HepG2 (cell line): ENCODE measurements around the gene MAPK6. TPM values are rescaled to one million over a fixed set of nuclear protein-coding genes. Genes with fewer than 3 reads are reported as not detected.

Experiments used
- ATF6 ChIP-seq: sonication (generic); formaldehyde crosslinking; conservative IDR thresholded peaks from 2 replicates; pipeline ENCODE4 v1.4.0; 2020; ENCODE audit warnings: missing genetic modification reagents
- BCLAF1 ChIP-seq: fragments of 450-650 bp; IDR thresholded peaks from 2 replicates; pipeline ENCODE4 v1.6.1; 2017; ENCODE audit warnings: mild to moderate bottlenecking
- FOXC1 ChIP-seq: sonication (generic); formaldehyde crosslinking; IDR thresholded peaks from 2 replicates; pipeline ENCODE4 v1.8.0; 2022; ENCODE audit warnings: mild to moderate bottlenecking, missing genetic modification reagents, borderline replicate concordance
- GZF1 ChIP-seq: sonication (generic); formaldehyde crosslinking; IDR thresholded peaks from 2 replicates; pipeline ENCODE4 v1.5.1; 2020; ENCODE audit warnings: mild to moderate bottlenecking, missing genetic modification reagents
- ISX ChIP-seq: sonication (generic); formaldehyde crosslinking; conservative IDR thresholded peaks from 2 replicates; pipeline ENCODE4 v1.5.0; 2020; ENCODE audit warnings: missing genetic modification reagents
- KDM6A ChIP-seq: IDR thresholded peaks from 2 replicates; pipeline ENCODE4 v1.6.1; 2016; ENCODE audit warnings: low read depth
- KLF12 ChIP-seq: sonication (generic); formaldehyde crosslinking; IDR thresholded peaks from 2 replicates; pipeline ENCODE4 v1.4.0; 2020; ENCODE audit warnings: missing genetic modification reagents, borderline replicate concordance
- LCORL ChIP-seq, 2 experiments: fragments of 450-650 bp in 1 of 2; sonication (generic) in 1 of 2; formaldehyde crosslinking in 1 of 2; IDR thresholded peaks; 2 replicates each; pipeline versions ENCODE4 v1.5.0 to v1.6.1; 2017 to 2020; ENCODE audit warnings: antibody characterized with exemption in 1 of 2, missing genetic modification reagents in 1 of 2
- MIXL1 ChIP-seq: IDR thresholded peaks from 2 replicates; pipeline ENCODE4 v1.6.1; 2016
- MNT ChIP-seq: fragments of 450-650 bp; IDR thresholded peaks from 2 replicates; pipeline ENCODE4 v1.6.1; 2016
- NFKBIZ ChIP-seq: IDR thresholded peaks from 2 replicates; pipeline ENCODE4 v1.6.1; 2018; ENCODE audit warnings: missing genetic modification reagents, missing compliant biosample characterization
- NR0B2 ChIP-seq: sonication (generic); formaldehyde crosslinking; IDR thresholded peaks from 2 replicates; pipeline ENCODE4 v1.4.0; 2020; ENCODE audit warnings: mild to moderate bottlenecking, missing genetic modification reagents
- SETDB1 ChIP-seq: sonication (generic); formaldehyde crosslinking; IDR thresholded peaks from 2 replicates; pipeline ENCODE4 v1.5.1; 2020; ENCODE audit warnings: missing genetic modification reagents, mild to moderate bottlenecking, borderline replicate concordance
- SMAD3 ChIP-seq: sonication (generic); formaldehyde crosslinking; IDR thresholded peaks from 2 replicates; pipeline ENCODE4 v1.4.0; 2020; ENCODE audit warnings: missing genetic modification reagents
- TRIM22 ChIP-seq: fragments of 450-650 bp; IDR thresholded peaks from 2 replicates; pipeline ENCODE4 v1.6.1; 2017
- ZFP36L1 ChIP-seq: sonication (generic); formaldehyde crosslinking; IDR thresholded peaks from 2 replicates; pipeline ENCODE4 v1.8.0; 2022; ENCODE audit warnings: mild to moderate bottlenecking, missing genetic modification reagents, moderate library complexity
- ZNF550 ChIP-seq: sonication (generic); formaldehyde crosslinking; IDR thresholded peaks from 2 replicates; pipeline ENCODE4 v1.4.0; 2020; ENCODE audit warnings: mild to moderate bottlenecking, missing genetic modification reagents, borderline replicate concordance
- ZNF557 ChIP-seq: sonication (generic); formaldehyde crosslinking; IDR thresholded peaks from 2 replicates; pipeline ENCODE4 v1.4.0; 2020; ENCODE audit warnings: missing genetic modification reagents
- ZNF567 ChIP-seq: sonication (generic); formaldehyde crosslinking; IDR thresholded peaks from 2 replicates; pipeline ENCODE4 v1.8.1; 2023; ENCODE audit warnings: mild to moderate bottlenecking, missing genetic modification reagents, borderline replicate concordance
- ZNF652 ChIP-seq: IDR thresholded peaks from 2 replicates; pipeline ENCODE4 v1.6.1; 2016; ENCODE audit warnings: low read depth, borderline replicate concordance
- ZNF749 ChIP-seq: sonication (generic); formaldehyde crosslinking; IDR thresholded peaks from 2 replicates; pipeline ENCODE4 v1.8.0; 2022; ENCODE audit warnings: mild to moderate bottlenecking, missing genetic modification reagents, moderate library complexity, borderline replicate concordance
- ZZZ3 ChIP-seq: sonication (generic); formaldehyde crosslinking; IDR thresholded peaks from 2 replicates; pipeline ENCODE4 v1.4.0; 2020; ENCODE audit warnings: missing genetic modification reagents, mild to moderate bottlenecking, borderline replicate concordance
- polyA plus RNA-seq, 8 experiments: library from polyadenylated mRNA; depleted of rRNA in 3 of 8; stranded (reverse) in 7 of 8; unstranded in 1 of 8; fragments of >200 nt; fragmentation: Illumina TruSeq in 4 of 8; extraction: Trizol in 4 of 8; gene quantifications; 2 replicates each; pipeline versions ENCODE4 v1.2.1 to v1.2.3, GENCODE V29; 2011 to 2016; ENCODE audit warnings: low read depth in 4 of 8, missing spikeins in 1 of 8, mixed read lengths in 1 of 8; ENCODE audit not compliant: insufficient read depth in 1 of 8
- total RNA-seq, 5 experiments: library from RNA; depleted of rRNA; stranded (reverse); fragments of >200 nt; fragmentation: Illumina TruSeq; extraction: Trizol; gene quantifications; 2 replicates each; pipeline ENCODE4 v1.2.3, GENCODE V29; 2016; ENCODE audit warnings: low read depth in 1 of 5

The MAPK6 gene
- total and polyA plus RNA-seq, 2 of the 13 experiments (the other 11 are each of a cell fraction or from before 2014, with no cell fraction given) = 89.5 to 99.7 TPM

- TF ChIP-seq BCLAF1 (no peak), ZNF557 (CRISPR knock-in tag) (peak; percentile 40; the same call in 1 of the 2 replicates), KDM6A (CRISPR knock-in tag) (peak; percentile 64), FOXC1 (CRISPR knock-in tag) (no peak), TRIM22 (no peak), GZF1 (no peak), ZNF567 (CRISPR knock-in tag) (no peak), ZNF550 (CRISPR knock-in tag) (no peak), MIXL1 (CRISPR knock-in tag) (0 out of 2 replicates have a peak, but pooled peaks have one; percentile 74), SMAD3 (CRISPR knock-in tag) (peak; percentile 84), ZZZ3 (CRISPR knock-in tag) (no peak), KLF12 (CRISPR knock-in tag) (no peak), NFKBIZ (CRISPR knock-in tag) (peak; percentile 28; the same call in 1 of the 2 replicates), ZNF652 (no peak), NR0B2 (no peak), ATF6 (CRISPR knock-in tag) (no peak), SETDB1 (no peak), ISX (CRISPR knock-in tag) (no peak), ZFP36L1 (CRISPR knock-in tag) (peak; percentile 93; the same call in 1 of the 2 replicates), MNT (peak; percentile 95), LCORL (IDR thresholded peaks at IDR 0.05) (no peak), LCORL (CRISPR knock-in tag; IDR thresholded peaks at IDR 0.05) (peak; percentile 65; the same call in 1 of the 2 replicates), ZNF749 (no peak)
Measured at GRCh38 chr15:52008698-52009434, 10.2 kb upstream of the MAPK6 start (continued).
